SK-N-SH (cell line): ENCODE measurements around the gene NR2C2AP.

Source experiments
- EP300 ChIP-seq, 2 experiments: IDR thresholded peaks; 2 replicates each; pipeline versions ENCODE4 v1.4.0 to v1.6.1; 2012; ENCODE audit warnings: borderline replicate concordance in 1 of 2, low read depth in 1 of 2, low read length in 1 of 2
- JUND ChIP-seq: IDR thresholded peaks from 2 replicates; pipeline ENCODE4 v1.4.0; 2012
- SMC3 ChIP-seq: IDR thresholded peaks from 2 replicates; pipeline ENCODE4 v1.6.1; 2012; ENCODE audit warnings: low read depth, low read length, improper control_type of control experiment

GRCh38 chr19:19202707-19203011 lies 555 bp downstream of the NR2C2AP start:
- TF ChIP-seq JUND = no peak
- no peak for TF ChIP-seq EP300 (IDR thresholded peaks at IDR 0.05; ENCODE audit: borderline replicate concordance in 1 of 2, low read depth in 1 of 2, low read length in 1 of 2)
- no peak for TF ChIP-seq SMC3
